ENCODE results near the gene SH2D6.

- TF ChIP-seq CTCF (conservative IDR thresholded peaks at IDR 0.05) (no peak), EZH2 (IDR thresholded peaks at IDR 0.05; ENCODE audit: low read depth) (no peak)
These were observed 26.2 kb downstream of the SH2D6 start for GRCh38 chr2:85444629-85445172.
